AG10803 (cell line): ENCODE measurements around the gene BMP8A.
"Not testable (repeated sequence)": the region's sequence is repeated elsewhere in the genome, so short reads cannot be mapped to it uniquely, and the experiment has no call there.

ENCODE experiments used
- DNase-seq: peaks from one replicate; pipeline ENCODE4 v3.0.0; 2010; ENCODE audit warnings: low read depth
- H3K4me3 ChIP-seq: 2 replicates; pipeline ENCODE4 v1.5.1; 2011; ENCODE audit warnings: mild to moderate bottlenecking, low read length, control low read depth
- CTCF ChIP-seq: conservative IDR thresholded peaks from 2 replicates; pipeline ENCODE4 v1.5.1; 2011; ENCODE audit warnings: mild to moderate bottlenecking, low read length, control low read depth, inconsistent platforms

Gene BMP8A

DNA sequence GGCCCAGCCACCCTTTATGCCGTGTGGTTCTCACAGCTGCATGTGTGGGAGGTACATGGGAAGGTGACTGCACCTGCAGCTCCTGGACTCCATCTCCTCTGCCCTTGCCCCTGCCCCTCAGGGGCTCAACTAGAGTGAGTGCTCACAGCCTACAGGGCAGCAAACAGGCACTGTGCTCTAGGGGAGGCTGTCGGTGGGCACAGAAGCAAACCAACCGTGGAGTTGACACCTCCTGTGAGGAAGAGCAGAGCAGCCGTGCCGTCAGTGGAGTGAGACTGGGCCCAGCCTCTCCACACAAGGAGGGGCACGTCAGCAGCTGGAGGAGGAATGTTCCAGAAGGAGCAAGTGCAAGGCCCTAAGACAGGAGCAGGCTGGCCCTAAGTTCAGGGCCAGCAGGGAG, 32.7 kb downstream of the BMP8A start:
- H3K4me3 ChIP-seq, result no peak overlapping the region

GRCh38 chr1:39524591-39525365, 33.3 kb downstream of the BMP8A start:
- H3K4me3 ChIP-seq, result no peak overlapping the region
- no peak for TF ChIP-seq CTCF
- DNase-seq, result no peak

More for the DNA sequence above, 32.7 kb downstream of the BMP8A start:
- DNase-seq, result no peak
- TF ChIP-seq CTCF, result no peak

GRCh38 chr1:39525366-39526165, 34.1 kb downstream of the BMP8A start:
- no peak for DNase-seq
- no peak overlapping the region for H3K4me3 ChIP-seq
- TF ChIP-seq CTCF, result no peak

GRCh38 chr1:39526466-39527189, 35.2 kb downstream of the BMP8A start:
- no peak for DNase-seq
- no peak overlapping the region for H3K4me3 ChIP-seq
- no peak for TF ChIP-seq CTCF

GRCh38 chr1:39527190-39527579, 35.7 kb downstream of the BMP8A start:
- not testable (repeated sequence) for DNase-seq

DNA sequence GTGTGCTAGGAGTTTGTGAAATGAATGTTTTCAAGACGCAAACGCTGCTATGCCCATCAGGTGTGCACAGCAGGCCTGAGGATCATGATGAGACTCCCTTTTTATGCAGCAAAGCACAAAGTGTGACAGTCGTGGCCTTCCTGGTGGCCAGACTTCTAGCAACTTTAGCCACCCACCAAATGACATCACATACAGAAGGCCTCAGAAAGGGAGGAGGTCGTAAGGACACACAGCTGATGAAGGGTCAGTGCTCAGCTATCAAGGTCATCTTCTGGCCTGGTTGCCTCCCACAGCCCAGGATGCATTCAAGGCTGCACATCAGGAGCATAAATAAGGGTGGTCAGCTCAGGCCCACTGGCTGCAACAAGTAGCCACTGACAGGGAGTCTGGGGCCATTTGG, 36.6 kb downstream of the BMP8A start:
- DNase-seq, result no peak
- TF ChIP-seq CTCF, result no peak

More at GRCh38 chr1:39527190-39527579, 35.7 kb downstream of the BMP8A start:
- H3K4me3 ChIP-seq, result not testable (repeated sequence)

DNA sequence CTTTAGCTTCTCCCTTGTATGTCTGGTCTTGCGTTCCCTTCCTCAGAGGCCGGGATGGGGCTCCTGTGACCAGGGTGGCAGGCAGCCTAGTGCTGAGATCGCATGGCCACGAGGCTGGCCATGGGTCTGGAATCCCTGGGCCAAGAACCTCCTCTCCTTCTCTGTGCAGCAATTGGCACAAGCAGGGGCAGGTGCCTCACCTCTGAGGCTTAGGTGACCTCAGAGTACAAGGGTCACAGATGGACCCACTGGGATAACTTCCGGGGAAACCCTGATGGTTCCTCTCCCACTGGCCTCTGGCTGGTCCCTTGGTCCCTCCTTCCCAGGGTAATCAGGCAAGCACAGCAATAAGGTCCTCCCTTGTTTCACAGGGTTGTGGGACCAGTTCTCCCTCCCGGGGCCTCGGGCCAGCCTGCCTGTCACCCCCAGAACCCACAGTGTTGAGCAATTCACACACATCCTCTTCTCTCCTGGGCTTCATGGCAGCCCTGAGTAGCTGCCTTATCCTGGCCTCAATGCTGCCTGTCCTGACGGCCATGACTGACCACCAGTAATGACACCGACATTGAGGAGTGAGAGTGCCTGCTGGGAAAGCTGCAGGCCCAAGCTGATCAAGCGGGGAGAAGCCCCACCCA, 38.6 kb downstream of the BMP8A start:
- DNase-seq, result no peak
- TF ChIP-seq CTCF, result no peak

More for the DNA sequence above, 36.6 kb downstream of the BMP8A start:
- no peak overlapping the region for H3K4me3 ChIP-seq

More for the DNA sequence above, 38.6 kb downstream of the BMP8A start:
- H3K4me3 ChIP-seq, result no peak overlapping the region
